Kidney epithelial cell (primary cell): ENCODE results near the gene R3HDM2. TPM values are rescaled to one million over a fixed set of nuclear protein-coding genes. Genes with fewer than 3 reads are reported as not detected.

Experiments
- DNase-seq: peaks from one replicate; pipeline ENCODE4 v3.0.0-alpha.2; 2010; ENCODE audit warnings: low read depth
- H3K27me3 ChIP-seq: 2 replicates; pipeline ENCODE4 v1.6.0; 2011; ENCODE audit warnings: low read length; ENCODE audit not compliant: control insufficient read depth, insufficient read depth
- H3K36me3 ChIP-seq: 2 replicates; pipeline ENCODE4 v1.5.1; 2011; ENCODE audit warnings: low read length; ENCODE audit not compliant: control insufficient read depth, insufficient read depth
- H3K4me3 ChIP-seq: 2 replicates; pipeline ENCODE4 v1.5.1; 2011; ENCODE audit warnings: low read depth, mild to moderate bottlenecking, control low read depth, low read length
- total RNA-seq: library from RNA; depleted of rRNA; stranded (reverse); fragments of >200 nt; gene quantifications from 2 replicates; pipeline ENCODE4 v1.2.3, GENCODE V29; 2015
- TF ChIP-seq, protein P1 (sequence below): IDR thresholded peaks from 2 replicates; pipeline ENCODE4 v1.5.1; 2011; ENCODE audit warnings: mild to moderate bottlenecking, moderate library complexity, low read length, control low read depth, inconsistent platforms; ENCODE audit not compliant: insufficient read depth, poor library complexity, severe bottlenecking

R3HDM2 gene
- total RNA-seq, 1 donor from 2014 or later, result 18.5 TPM

DNA sequence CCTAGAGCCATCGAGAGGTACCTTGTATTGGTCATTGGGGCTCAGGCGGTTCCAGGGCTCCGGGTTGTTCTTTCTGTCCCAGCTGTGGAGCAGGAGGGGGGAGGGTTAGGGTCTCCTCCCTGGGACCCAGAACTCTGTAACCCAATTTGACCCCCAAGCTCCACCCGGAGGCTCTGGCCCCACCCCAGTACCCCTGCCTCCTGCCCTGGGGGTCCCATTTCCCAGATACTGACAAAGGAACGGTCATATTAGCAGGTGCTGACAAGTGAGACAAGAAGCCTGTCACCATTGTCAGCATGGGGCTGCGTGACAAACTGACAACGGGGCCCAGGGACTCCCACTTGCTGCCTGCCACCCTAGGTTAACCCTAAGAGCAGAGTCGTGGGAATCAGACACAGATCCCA is 195.1 kb downstream of the R3HDM2 start:
- no peak for DNase-seq
- TF ChIP-seq, protein P1, sequence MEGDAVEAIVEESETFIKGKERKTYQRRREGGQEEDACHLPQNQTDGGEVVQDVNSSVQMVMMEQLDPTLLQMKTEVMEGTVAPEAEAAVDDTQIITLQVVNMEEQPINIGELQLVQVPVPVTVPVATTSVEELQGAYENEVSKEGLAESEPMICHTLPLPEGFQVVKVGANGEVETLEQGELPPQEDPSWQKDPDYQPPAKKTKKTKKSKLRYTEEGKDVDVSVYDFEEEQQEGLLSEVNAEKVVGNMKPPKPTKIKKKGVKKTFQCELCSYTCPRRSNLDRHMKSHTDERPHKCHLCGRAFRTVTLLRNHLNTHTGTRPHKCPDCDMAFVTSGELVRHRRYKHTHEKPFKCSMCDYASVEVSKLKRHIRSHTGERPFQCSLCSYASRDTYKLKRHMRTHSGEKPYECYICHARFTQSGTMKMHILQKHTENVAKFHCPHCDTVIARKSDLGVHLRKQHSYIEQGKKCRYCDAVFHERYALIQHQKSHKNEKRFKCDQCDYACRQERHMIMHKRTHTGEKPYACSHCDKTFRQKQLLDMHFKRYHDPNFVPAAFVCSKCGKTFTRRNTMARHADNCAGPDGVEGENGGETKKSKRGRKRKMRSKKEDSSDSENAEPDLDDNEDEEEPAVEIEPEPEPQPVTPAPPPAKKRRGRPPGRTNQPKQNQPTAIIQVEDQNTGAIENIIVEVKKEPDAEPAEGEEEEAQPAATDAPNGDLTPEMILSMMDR, result no peak
- Histone ChIP-seq H3K4me3 (no peak overlapping the region), H3K36me3 (peaks cover 1% of the 10 kb centered on the region), H3K27me3 (peaks cover 56% of the 10 kb centered on the region)

DNA sequence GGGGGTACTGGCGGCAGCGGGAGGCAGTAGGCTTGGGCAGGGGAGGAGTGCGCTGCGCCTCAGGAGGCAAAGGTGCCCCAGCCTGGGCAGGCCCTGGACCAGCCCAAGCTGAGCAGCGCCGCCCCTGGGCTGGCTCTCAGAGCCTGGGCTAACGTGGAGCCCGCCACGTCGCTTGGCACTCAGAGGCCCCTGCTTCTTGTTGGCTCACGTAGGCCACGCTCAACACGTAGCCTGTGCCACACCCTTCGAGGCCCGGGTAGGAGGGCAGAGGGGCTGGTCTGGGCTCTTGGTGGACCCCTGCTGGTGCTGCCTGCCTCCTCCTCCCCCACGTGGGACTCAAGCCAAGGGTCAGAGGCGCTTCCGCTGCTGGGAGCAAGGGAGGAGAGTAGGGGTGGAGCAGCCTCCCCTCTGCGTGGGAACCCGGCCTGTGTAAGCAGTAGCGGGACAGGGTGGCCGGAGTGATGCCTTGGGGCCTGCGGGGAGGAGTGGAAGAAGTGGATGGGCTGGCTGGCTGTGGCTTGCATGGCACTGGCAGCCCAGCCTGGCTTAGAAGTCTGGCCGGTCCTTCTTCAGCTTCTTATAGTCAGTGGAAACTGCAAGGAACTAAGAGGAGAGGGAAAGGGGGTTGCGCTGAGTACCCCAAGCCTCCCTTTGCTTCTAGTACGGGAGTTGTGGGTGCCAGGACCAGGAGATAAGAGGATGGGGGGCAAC is 195.7 kb downstream of the R3HDM2 start:
- no peak overlapping the region for H3K4me3 ChIP-seq
- H3K36me3 ChIP-seq, result peaks cover 1% of the 10 kb centered on the region

DNA sequence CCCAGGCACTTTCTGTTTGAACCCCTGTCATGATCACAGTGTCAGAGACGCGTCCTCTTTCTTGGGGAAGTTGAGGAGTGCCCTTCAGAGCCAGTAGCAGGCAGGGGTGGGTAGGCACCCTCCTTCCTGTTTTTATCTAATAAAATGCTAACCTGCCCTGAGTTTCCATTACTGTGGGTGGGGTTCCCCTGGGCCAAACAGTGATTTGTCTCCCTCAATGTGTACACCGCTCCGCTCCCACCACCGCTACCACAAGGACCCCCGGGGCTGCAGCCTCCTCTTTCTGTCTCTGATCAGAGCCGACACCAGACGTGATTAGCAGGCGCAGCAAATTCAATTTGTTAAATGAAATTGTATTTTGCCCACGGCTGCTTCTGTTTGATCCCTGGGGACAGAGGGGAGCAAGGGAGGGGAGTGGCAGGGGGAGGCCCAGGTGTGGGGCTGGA is 196.2 kb downstream of the R3HDM2 start:
- peaks cover 44% of the 10 kb centered on the region for H3K27me3 ChIP-seq
- H3K4me3 ChIP-seq, result no peak overlapping the region
- TF ChIP-seq, protein P1, result no peak
- peaks cover 1% of the 10 kb centered on the region for H3K36me3 ChIP-seq
- no peak for DNase-seq

More for the DNA sequence above, 195.7 kb downstream of the R3HDM2 start:
- TF ChIP-seq, protein P1, result no peak
- no peak for DNase-seq
- H3K27me3 ChIP-seq, result peaks cover 50% of the 10 kb centered on the region

DNA sequence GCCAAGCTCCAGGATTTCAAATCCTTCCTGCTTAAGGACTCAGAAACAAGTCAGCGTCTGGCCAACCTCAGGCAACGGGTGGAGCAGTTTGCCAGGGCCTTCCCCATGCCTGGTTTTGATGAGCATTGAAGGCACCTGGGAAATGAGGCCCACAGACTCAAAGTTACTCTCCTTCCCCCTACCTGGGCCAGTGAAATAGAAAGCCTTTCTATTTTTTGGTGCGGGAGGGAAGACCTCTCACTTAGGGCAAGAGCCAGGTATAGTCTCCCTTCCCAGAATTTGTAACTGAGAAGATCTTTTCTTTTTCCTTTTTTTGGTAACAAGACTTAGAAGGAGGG is 196.6 kb downstream of the R3HDM2 start:
- peaks cover 40% of the 10 kb centered on the region for H3K27me3 ChIP-seq
- DNase-seq, result no peak
- H3K4me3 ChIP-seq, result no peak overlapping the region
- peaks cover 1% of the 10 kb centered on the region for H3K36me3 ChIP-seq
- TF ChIP-seq, protein P1, result no peak

DNA sequence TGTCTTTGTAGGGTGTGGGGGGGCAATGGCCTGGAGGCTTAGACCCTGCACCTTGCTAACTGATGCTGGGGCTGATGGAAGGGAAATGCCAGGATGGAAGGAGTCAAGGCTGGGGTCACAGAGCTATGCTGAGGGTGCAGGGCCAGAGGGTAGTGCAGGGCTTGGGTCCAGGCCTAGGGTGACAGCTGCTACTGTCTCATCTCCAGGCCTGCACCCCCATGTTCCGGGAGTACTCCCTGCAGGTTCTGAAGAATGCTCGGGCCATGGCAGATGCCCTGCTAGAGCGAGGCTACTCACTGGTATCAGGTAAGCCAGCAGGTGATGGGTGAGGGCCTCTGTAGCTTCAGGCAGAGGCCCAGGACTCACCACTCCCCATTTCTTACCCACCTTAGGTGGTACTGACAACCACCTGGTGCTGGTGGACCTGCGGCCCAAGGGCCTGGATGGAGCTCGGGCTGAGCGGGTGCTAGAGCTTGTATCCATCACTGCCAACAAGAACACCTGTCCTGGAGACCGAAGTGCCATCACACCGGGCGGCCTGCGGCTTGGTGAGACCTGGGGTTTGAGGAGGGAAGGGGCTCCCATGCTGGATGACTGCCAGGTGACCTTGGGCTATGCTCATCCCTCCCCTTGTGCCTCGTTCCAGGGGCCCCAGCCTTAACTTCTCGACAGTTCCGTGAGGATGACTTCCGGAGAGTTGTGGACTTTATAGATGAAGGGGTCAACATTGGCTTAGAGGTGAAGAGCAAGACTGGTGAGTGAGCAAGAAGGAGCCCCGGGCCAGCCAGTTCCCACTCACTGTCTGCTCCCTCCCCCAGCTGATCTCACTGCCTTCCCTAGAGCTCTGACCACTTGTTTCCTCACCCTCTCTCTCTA is 197.2 kb downstream of the R3HDM2 start:
- TF ChIP-seq, protein P1, result no peak
- DNase-seq, result no peak
- peaks cover 1% of the 10 kb centered on the region for H3K36me3 ChIP-seq
- peaks cover 36% of the 10 kb centered on the region for H3K27me3 ChIP-seq
- no peak overlapping the region for H3K4me3 ChIP-seq
